Gastroesophageal sphincter (tissue), 4 donors: ENCODE results near the gene FRMD5. TPM values are rescaled to one million over a fixed set of nuclear protein-coding genes. Genes with fewer than 3 reads are reported as not detected.

Source experiments
- ATAC-seq: fragments of 150-250 bp; one replicate; pipeline ENCODE4 v1.9.1; 2016; ENCODE audit warnings: mild to moderate bottlenecking, moderate library complexity
- H3K27ac ChIP-seq, 4 donors: fragments of 200-600 bp; sonication (generic) in 3 of 4; 1 replicate in 3 of 4; 2 replicates in 1 of 4; pipeline ENCODE4 v1.5.1; 2016 to 2019
- H3K27me3 ChIP-seq: fragments of 200-600 bp; sonication (generic); one replicate; pipeline ENCODE4 v1.5.1; 2019
- H3K36me3 ChIP-seq, 2 donors: fragments of 200-600 bp; sonication (generic); one replicate each; pipeline ENCODE4 v1.5.1; 2019; ENCODE audit warnings: control low read depth in 1 of 2
- H3K4me1 ChIP-seq, 3 donors: fragments of 200-600 bp; sonication (generic); 1 replicate in 2 of 3; 2 replicates in 1 of 3; pipeline ENCODE4 v1.5.1; 2016 to 2019; ENCODE audit warnings: control low read depth in 2 of 3
- H3K4me3 ChIP-seq, 2 donors: fragments of 200-600 bp; sonication (generic); one replicate each; pipeline ENCODE4 v1.5.1; 2019; ENCODE audit warnings: mild to moderate bottlenecking in 1 of 2, moderate library complexity in 1 of 2
- H3K9me3 ChIP-seq, 3 donors: fragments of 200-600 bp; sonication (generic); one replicate each; pipeline ENCODE4 v1.5.1; 2017 to 2019; ENCODE audit warnings: control low read depth in 2 of 3
- EP300 ChIP-seq: sonication (generic); formaldehyde crosslinking; IDR thresholded peaks from one replicate; pipeline ENCODE4 v1.6.1; 2017; ENCODE audit warnings: antibody characterized with exemption, mild to moderate bottlenecking
- POLR2A ChIP-seq, 2 donors: fragments of 450-650 bp; IDR thresholded peaks; one replicate each; pipeline ENCODE4 v1.6.1; 2017; ENCODE audit warnings: antibody characterized with exemption in 2 of 2, mild to moderate bottlenecking in 2 of 2, moderate library complexity in 1 of 2
- POLR2AphosphoS5 ChIP-seq: sonication (generic); formaldehyde crosslinking; IDR thresholded peaks from one replicate; pipeline ENCODE4 v1.6.1; 2017; ENCODE audit warnings: antibody characterized with exemption
- WGBS, 2 donors: methylation state at CpG; one replicate each; pipeline ENCODE4 v1.1.5; 2018; ENCODE audit warnings: low coverage in 1 of 2; 5-methylcytosine and 5-hydroxymethylcytosine counted together
- total RNA-seq, 4 donors: library from RNA; depleted of rRNA; stranded (reverse); fragments of >200 nt; gene quantifications; one replicate each; pipeline ENCODE4 v1.1.0, GENCODE V29; 2016
- TF ChIP-seq, protein P1 (sequence below), 4 experiments: fragments of 200-600 bp in 2 of 4; fragments of 450-650 bp in 2 of 4; sonication (generic) in 1 of 4; IDR thresholded peaks; one replicate each; pipeline ENCODE4 v1.5.1; 2017 to 2019; ENCODE audit warnings: antibody characterized with exemption in 4 of 4, mild to moderate bottlenecking in 2 of 4, moderate library complexity in 2 of 4

Gene FRMD5
- total RNA-seq, 4 donors from 2014 or later: 0.47 to 1.2 (median 0.90) TPM

DNA sequence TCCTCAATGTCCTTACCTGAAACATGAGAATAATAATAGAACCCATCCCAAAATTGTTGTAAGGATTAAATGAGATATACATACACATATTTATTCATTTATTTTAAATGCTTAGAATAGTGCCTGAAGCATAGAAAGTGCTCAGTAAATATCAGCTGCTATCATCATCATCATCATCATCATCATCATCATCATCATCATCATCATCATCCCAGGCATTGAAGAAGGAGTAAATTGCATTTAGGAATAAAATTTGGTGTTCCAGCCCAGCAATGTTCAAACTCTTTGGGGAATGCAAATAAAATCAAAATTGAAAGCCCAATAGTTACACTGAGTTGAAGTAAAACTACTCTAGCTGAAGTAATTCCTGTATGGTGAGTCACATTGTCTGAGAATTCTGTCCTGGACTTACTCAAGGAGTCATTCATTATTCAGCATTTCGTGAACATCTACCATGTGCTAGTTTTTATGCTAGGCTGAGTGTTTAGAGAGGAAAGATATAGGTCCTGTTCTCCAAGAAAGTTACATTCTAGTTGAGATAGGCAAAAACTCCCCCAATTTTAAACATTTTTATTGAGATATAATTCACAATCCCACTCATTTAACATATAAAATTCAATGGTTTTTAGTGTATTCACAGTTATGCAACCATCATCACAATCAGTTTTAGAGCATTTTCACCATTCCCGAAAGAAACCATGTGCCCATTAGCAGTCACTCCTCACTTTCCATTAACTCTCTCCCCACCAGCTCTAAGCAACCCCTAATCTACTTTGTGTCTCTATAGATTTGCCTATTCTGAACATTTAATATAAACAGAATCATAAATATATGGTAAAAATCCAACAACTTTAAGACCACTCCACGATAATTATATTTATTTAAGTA, 107.2 kb downstream of the FRMD5 start:
- 30 to 35% methylated on average over 3 of the region's 3 CpGs for WGBS, 2 donors
- TF ChIP-seq, protein P1, sequence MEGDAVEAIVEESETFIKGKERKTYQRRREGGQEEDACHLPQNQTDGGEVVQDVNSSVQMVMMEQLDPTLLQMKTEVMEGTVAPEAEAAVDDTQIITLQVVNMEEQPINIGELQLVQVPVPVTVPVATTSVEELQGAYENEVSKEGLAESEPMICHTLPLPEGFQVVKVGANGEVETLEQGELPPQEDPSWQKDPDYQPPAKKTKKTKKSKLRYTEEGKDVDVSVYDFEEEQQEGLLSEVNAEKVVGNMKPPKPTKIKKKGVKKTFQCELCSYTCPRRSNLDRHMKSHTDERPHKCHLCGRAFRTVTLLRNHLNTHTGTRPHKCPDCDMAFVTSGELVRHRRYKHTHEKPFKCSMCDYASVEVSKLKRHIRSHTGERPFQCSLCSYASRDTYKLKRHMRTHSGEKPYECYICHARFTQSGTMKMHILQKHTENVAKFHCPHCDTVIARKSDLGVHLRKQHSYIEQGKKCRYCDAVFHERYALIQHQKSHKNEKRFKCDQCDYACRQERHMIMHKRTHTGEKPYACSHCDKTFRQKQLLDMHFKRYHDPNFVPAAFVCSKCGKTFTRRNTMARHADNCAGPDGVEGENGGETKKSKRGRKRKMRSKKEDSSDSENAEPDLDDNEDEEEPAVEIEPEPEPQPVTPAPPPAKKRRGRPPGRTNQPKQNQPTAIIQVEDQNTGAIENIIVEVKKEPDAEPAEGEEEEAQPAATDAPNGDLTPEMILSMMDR (IDR thresholded peaks at IDR 0.05): no peak
- TF ChIP-seq POLR2AphosphoS5: no peak
- TF ChIP-seq POLR2A (IDR thresholded peaks at IDR 0.05): no peak
- no peak for TF ChIP-seq EP300
- no peaks in the 10 kb centered on the region for H3K9me3 ChIP-seq
- no peak for ATAC-seq
- no peaks in the 10 kb centered on the region for H3K4me1 ChIP-seq
- H3K4me3 ChIP-seq: no peak overlapping the region
- no peaks in the 10 kb centered on the region for H3K27me3 ChIP-seq
- H3K27ac ChIP-seq: no peak overlapping the region
- no peaks in the 10 kb centered on the region for H3K36me3 ChIP-seq

DNA sequence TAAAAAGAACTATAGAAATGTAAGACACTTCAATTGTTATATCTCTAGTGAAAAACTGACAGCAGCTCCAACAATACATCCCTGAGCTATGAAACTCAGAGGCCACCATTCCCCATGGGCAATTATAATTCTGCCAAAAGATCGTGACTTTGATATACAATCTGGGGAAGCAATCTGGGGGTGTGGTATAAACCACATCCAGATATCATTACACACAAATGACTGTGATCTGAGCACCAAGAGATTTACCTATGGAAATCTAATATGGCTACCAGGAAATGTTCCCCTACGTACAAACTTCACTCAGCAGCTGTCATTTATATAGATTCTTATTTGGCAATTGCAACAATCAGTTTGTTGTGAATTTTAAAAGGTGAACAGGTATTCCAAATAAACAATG, 110.3 kb downstream of the FRMD5 start:
- H3K4me3 ChIP-seq: no peak overlapping the region
- no peaks in the 10 kb centered on the region for H3K9me3 ChIP-seq
- H3K27ac ChIP-seq: no peak overlapping the region
- no peaks in the 10 kb centered on the region for H3K4me1 ChIP-seq
- TF ChIP-seq, protein P1 (IDR thresholded peaks at IDR 0.05): no peak
- TF ChIP-seq POLR2A (IDR thresholded peaks at IDR 0.05): no peak
- no peak for TF ChIP-seq POLR2AphosphoS5
- TF ChIP-seq EP300: no peak
- WGBS, 2 donors: 65 to 75% methylated on average over 2 of the region's 2 CpGs
- no peaks in the 10 kb centered on the region for H3K36me3 ChIP-seq
- no peak for ATAC-seq
- H3K27me3 ChIP-seq: no peaks in the 10 kb centered on the region

DNA sequence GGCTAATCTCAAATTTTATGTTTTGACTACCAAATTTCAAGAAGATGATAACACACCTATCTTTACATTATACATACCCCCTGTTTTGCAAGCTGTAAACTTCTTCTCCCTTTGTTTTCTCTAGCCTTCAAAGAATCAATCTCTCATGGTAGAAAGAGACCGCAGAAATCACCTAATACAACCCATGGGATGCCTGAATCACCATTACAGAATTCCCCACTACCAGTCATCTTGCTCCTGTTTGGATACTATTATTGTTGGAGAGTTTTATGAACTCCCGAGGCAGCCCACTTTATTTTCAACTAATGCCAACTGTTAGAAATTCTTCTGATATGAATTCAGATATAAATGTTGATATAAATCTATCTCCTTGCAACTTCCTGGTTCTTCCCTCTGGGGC, 110.9 kb downstream of the FRMD5 start:
- no peak overlapping the region for H3K27ac ChIP-seq
- ATAC-seq: no peak
- H3K4me1 ChIP-seq: no peaks in the 10 kb centered on the region
- no peaks in the 10 kb centered on the region for H3K27me3 ChIP-seq
- 73 to 88% methylated on average over 2 of the region's 2 CpGs for WGBS, 2 donors
- TF ChIP-seq, protein P1 (IDR thresholded peaks at IDR 0.05): no peak
- no peak for TF ChIP-seq POLR2A (IDR thresholded peaks at IDR 0.05)
- TF ChIP-seq EP300: no peak
- no peak for TF ChIP-seq POLR2AphosphoS5
- no peaks in the 10 kb centered on the region for H3K36me3 ChIP-seq
- H3K4me3 ChIP-seq: no peak overlapping the region
- H3K9me3 ChIP-seq: no peaks in the 10 kb centered on the region

DNA sequence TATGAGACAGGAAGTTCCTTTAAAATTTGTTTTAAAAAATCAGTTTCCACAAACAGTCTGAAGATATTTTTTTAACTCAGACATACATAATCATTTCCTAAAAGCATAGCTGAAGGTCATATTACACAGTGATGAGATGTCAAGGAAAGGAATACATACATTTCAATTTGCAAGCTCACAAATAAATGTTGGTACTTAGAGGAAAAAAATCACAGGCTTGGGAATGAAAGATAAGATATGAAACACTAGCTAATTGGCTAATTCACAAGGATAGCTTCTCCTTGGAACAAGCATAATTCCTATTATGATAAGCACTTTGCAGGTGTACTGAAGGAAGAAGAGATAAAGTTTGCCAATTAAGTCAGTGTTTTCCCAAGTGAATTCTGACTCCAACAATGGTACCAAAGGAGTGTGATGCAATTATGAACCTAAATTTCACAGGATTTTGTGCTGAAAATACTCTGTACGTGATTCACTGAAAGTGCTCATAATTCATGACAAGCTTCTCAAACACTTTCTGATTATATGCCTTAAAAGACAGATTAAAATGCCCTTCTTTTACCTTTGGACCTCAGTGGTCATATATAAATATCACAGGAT, 112.4 kb downstream of the FRMD5 start:
- H3K27me3 ChIP-seq: no peaks in the 10 kb centered on the region
- no peaks in the 10 kb centered on the region for H3K36me3 ChIP-seq
- H3K27ac ChIP-seq: no peak overlapping the region
- WGBS, 2 donors: 55 to 69% methylated on average over 1 of the region's 1 CpG
- no peaks in the 10 kb centered on the region for H3K4me1 ChIP-seq
- peaks cover 0 to 7% (median 0%) of the 10 kb centered on the region in 3 donors for H3K9me3 ChIP-seq
- TF ChIP-seq, protein P1 (IDR thresholded peaks at IDR 0.05): no peak
- TF ChIP-seq POLR2AphosphoS5 (no peak), POLR2A (IDR thresholded peaks at IDR 0.05) (no peak), EP300 (no peak)
- no peak for ATAC-seq
- no peak overlapping the region for H3K4me3 ChIP-seq
